MG63 (cell line): Measurements from ENCODE around the gene GOLGA6B. TPM values are rescaled to one million over a fixed set of nuclear protein-coding genes. Genes with fewer than 3 reads are reported as not detected.
"Not testable (repeated sequence)": the region's sequence is repeated elsewhere in the genome, so short reads cannot be mapped to it uniquely, and the experiment has no call there.

Source experiments
- DNase-seq: peaks from one replicate; pipeline ENCODE4 v3.0.0-alpha.2; 2020
- H3K27me3 ChIP-seq: fragments of 250-450 bp; sonication (Bioruptor Pico); 2 replicates; pipeline ENCODE4 v1.5.1; 2020; ENCODE audit warnings: mild to moderate bottlenecking, moderate library complexity
- H3K36me3 ChIP-seq: fragments of 250-450 bp; sonication (Bioruptor Pico); 2 replicates; pipeline ENCODE4 v1.5.1; 2020; ENCODE audit warnings: mild to moderate bottlenecking, moderate library complexity
- H3K4me3 ChIP-seq: fragments of 250-450 bp; sonication (Bioruptor Pico); 2 replicates; pipeline ENCODE4 v1.5.1; 2020; ENCODE audit warnings: mild to moderate bottlenecking, moderate library complexity
- H3K9me3 ChIP-seq: fragments of 250-450 bp; sonication (Bioruptor Pico); 2 replicates; pipeline ENCODE4 v1.5.1; 2020; ENCODE audit warnings: mild to moderate bottlenecking, moderate library complexity
- total RNA-seq: library from RNA; depleted of rRNA; stranded (reverse); fragments of >200 nt; shearing (Covaris generic); gene quantifications from 2 replicates; pipeline ENCODE4 v1.2.3, GENCODE V29; 2014; ENCODE audit warnings: low replicate concordance; rRNA removed

The GOLGA6B gene
- total RNA-seq, 1 experiment from 2014 or later, result not detected

- DNase-seq, result no peak
- no peaks in the 10 kb centered on the region for H3K27me3 ChIP-seq
- H3K4me3 ChIP-seq, result no peak overlapping the region
- no peaks in the 10 kb centered on the region for H3K36me3 ChIP-seq
- H3K9me3 ChIP-seq, result no peaks in the 10 kb centered on the region
Observed at GRCh38 chr15:72700076-72700475, 45.6 kb downstream of the GOLGA6B start.

GRCh38 chr15:72706266-72706665, 51.8 kb downstream of the GOLGA6B start:
- no peak overlapping the region for H3K4me3 ChIP-seq
- no peaks in the 10 kb centered on the region; the same call in 1 of the 2 replicates for H3K36me3 ChIP-seq
- no peaks in the 10 kb centered on the region for H3K27me3 ChIP-seq
- no peaks in the 10 kb centered on the region for H3K9me3 ChIP-seq
- DNase-seq, result peak; percentile 26

- H3K9me3 ChIP-seq, H3K36me3 ChIP-seq, DNase-seq, H3K27me3 ChIP-seq, H3K4me3 ChIP-seq: not testable (repeated sequence)
Observed at GRCh38 chr15:72708551-72709303, 54.2 kb downstream of the GOLGA6B start.

Other genes with a start within 250 kb of the GOLGA6B start
- 19.7 and 62.6 TPM in 2 replicates for gene ARIH1, start 180.4 kb upstream of the GOLGA6B start, total RNA-seq
- gene HIGD2B, start 31.5 kb downstream of the GOLGA6B start, total RNA-seq, result not detected in 2 replicates
- 14.9 and 30.9 TPM in 2 replicates for gene BBS4, start 31.5 kb downstream of the GOLGA6B start, total RNA-seq
- gene ADPGK, start 129.1 kb downstream of the GOLGA6B start, total RNA-seq, result 69.4 and 78.8 TPM in 2 replicates